GM18520 (cell line): ENCODE results near the gene HOXB5.

Experiments used
- ATAC-seq: cut with Tn5 transposase; IDR thresholded peaks from one replicate; pipeline ENCODE4 v1.9.1; 2021; ENCODE audit not compliant: unreplicated experiment

HOXB5 gene

GRCh38 chr17:48591255-48592056 lies 2.1 kb downstream of the HOXB5 start:
- ATAC-seq, result no peak

- no peak for ATAC-seq
Observed at GRCh38 chr17:48590607-48591161, 2.9 kb downstream of the HOXB5 start.

GRCh38 chr17:48589831-48590606 lies 3.6 kb downstream of the HOXB5 start, which contains the start of gene HOXB3:
HOXB3 (minus strand) TSS chr17:48590241; CDS start chr17:48552474, 37,767 bp downstream.
- ATAC-seq, result no peak

- ATAC-seq, result no peak
Observed at GRCh38 chr17:48589060-48589830, 4.3 kb downstream of the HOXB5 start.

GRCh38 chr17:48588528-48588927 lies 5.1 kb downstream of the HOXB5 start:
- ATAC-seq, result no peak

GRCh38 chr17:48588074-48588415 lies 5.5 kb downstream of the HOXB5 start:
- no peak for ATAC-seq

GRCh38 chr17:48587276-48588073 lies 6.1 kb downstream of the HOXB5 start:
- ATAC-seq, result no peak

GRCh38 chr17:48586355-48587258 lies 7.0 kb downstream of the HOXB5 start:
- no peak for ATAC-seq

GRCh38 chr17:48584223-48584741 lies 9.3 kb downstream of the HOXB5 start:
- ATAC-seq, result no peak

- ATAC-seq, result no peak
Observed at GRCh38 chr17:48583708-48584222, 9.8 kb downstream of the HOXB5 start.

- ATAC-seq, result no peak
Observed at GRCh38 chr17:48582750-48583069, 10.9 kb downstream of the HOXB5 start.

GRCh38 chr17:48579760-48580554 lies 13.6 kb downstream of the HOXB5 start:
- no peak for ATAC-seq

GRCh38 chr17:48579471-48579759 lies 14.2 kb downstream of the HOXB5 start:
- ATAC-seq, result no peak

GRCh38 chr17:48578616-48579470 lies 14.7 kb downstream of the HOXB5 start:
- ATAC-seq, result no peak

GRCh38 chr17:48577946-48578615 lies 15.5 kb downstream of the HOXB5 start, which contains the start of gene HOXB4:
HOXB4 (minus strand) TSS chr17:48578350; CDS start chr17:48578319, 31 bp downstream.
- ATAC-seq, result no peak

GRCh38 chr17:48577330-48577945 lies 16.1 kb downstream of the HOXB5 start:
- ATAC-seq, result no peak
